AML-193 (cell line): ENCODE results near the gene GPR176.

ENCODE experiments used
- DNase-seq, 2 experiments: peaks; one replicate each; lab custom pipeline; 2025; lab: John Stamatoyannopoulos, UW

The GPR176 gene, protein sequence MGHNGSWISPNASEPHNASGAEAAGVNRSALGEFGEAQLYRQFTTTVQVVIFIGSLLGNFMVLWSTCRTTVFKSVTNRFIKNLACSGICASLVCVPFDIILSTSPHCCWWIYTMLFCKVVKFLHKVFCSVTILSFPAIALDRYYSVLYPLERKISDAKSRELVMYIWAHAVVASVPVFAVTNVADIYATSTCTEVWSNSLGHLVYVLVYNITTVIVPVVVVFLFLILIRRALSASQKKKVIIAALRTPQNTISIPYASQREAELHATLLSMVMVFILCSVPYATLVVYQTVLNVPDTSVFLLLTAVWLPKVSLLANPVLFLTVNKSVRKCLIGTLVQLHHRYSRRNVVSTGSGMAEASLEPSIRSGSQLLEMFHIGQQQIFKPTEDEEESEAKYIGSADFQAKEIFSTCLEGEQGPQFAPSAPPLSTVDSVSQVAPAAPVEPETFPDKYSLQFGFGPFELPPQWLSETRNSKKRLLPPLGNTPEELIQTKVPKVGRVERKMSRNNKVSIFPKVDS

DNA sequence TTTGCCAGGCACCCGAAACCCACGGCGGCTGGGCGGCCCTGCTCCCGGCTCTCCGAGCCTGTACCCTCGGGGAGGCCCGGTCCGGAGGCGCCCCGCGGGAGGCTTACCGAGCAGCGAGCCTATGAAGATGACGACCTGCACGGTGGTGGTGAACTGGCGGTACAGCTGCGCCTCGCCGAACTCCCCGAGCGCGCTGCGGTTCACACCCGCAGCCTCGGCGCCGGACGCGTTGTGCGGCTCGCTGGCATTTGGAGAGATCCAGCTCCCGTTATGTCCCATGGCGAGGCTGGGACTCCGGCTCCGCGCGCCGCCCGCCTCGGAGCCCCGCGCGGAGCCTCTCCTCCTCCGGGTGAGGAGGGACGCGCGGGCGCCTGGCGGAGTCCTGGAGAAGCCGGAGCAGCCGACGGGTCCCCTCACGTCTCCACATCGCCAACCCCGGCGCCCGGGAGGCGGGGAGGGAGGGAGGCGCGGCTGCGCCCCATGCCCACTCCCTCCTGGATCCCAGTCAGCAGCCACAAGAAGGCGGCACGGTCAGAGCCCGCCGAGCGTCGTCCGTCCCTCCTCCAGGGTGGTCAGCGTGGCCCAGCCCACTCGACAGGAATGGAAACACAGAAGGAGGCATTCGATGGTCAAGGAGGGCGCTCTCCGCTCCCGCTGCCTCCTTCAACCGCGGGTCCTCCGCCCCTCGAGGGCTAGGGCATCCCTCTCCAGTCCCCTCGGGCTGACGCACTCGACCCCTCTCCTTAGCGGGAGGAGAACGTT lies at the start of gene GPR176:
Gene GPR176, minus strand, starts transcription at position 519 of the 762 bp plus-strand sequence. Its CDS starts 240 bp downstream, at position 279.
- no peak for DNase-seq

DNA sequence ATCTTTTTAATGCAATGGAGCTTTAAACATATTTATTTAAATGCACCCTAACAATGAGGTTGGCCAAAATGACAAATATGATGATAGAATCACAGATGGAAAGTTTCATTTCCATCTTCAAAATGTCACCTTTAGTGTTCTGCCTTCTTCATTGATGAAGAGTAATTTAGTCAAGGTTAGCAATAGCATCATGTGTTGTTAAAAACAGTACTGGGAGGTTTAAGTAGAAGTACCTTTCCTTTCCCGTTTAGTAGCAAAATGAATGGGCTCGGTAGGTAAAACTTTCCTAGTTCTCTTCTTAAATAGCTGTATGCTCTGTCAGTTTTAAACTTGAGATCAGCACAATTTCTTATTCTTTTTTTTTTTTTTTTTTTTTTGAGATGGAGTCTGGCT lies 48.9 kb upstream of the GPR176 start:
- no peak for DNase-seq

DNA sequence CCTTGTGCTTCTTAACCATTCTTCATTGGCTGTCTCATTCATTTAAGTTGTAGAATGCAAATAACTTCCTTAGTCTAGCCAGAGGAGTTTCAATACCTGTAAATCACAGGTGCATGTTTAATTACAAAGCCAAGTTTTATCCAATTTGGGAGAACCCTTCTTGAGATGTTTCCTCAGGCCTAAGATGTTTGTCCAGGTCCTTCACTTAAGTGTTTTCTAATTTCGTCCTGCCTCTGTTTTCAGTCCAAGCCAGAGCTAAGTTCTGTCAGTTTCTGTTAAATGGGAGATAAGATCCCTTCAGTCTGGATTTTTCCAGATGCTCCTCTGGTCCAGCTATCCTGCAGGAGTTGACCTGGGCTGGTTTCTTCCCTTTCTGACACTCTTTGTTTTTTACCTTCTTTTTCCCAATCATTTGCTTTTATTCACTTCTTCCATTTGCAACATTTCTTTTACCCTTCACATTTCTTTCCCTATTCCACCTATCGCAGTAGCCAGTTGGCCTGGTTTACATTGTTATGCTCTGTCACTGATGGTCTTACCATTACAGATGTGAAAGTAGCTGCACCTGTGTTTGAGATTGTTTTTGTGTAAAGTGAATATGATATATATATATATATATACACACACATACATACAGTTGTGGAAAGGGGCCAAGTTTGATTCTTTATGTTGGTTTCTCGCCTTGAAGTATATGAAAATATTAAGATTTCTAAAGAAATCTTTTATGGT lies 48.4 kb upstream of the GPR176 start:
- DNase-seq, result no peak

DNA sequence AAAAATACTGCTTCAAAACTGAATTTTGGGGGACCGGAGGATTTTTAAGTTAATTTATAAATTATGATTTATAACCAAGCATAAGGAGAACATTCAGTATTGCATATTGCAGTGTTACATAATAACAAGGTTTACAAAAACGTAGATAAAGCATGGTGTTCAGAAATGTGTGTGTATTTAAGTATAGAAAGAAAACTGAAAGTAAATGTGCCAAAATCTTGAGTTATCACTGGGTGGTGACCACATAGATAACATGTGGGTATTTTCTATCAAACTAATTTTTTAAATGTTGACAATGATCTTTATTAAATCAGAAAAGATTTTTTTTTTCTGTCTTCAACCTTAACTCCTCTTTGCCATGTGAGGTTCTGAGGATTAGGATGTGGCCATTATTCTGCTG lies 46.5 kb upstream of the GPR176 start:
- no peak for DNase-seq

DNA sequence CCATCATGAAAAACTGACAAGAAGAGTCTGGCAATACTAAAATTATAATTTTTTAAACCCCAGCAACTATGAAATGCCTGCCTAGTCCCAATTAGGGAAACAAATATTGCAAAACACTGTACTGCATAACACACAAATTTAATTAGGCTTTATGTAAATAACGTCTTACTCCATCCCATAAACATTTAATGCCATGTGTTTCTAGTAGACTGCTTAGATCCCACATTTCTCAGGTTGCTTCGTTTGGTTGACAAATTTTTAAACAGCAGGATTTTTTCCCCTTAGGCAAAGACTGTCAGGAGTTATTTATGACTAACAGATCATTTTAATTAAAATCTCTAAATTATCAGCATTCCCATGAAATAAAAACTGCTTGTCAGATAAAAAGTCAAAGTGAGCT lies 43.7 kb upstream of the GPR176 start:
- DNase-seq, result no peak

DNA sequence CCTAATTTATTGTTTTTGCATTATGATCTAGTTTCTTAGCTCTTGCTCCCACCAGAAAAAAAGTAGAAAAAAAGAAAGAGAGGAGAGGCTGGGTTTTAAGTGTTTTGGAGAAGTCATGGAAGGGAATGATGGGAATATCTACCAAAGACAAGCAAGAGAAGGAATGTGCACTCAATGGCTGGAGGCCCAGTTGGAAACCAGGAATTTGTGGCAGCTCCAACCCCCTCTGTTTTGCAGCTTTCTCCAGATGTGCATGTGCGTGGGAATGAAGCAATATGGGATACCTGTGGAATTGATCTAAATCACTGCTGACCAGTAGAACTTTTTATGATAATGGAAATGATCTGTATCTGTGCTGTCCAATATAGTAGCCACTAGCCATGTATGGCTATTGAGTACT lies 41.0 kb upstream of the GPR176 start:
- DNase-seq, result no peak

DNA sequence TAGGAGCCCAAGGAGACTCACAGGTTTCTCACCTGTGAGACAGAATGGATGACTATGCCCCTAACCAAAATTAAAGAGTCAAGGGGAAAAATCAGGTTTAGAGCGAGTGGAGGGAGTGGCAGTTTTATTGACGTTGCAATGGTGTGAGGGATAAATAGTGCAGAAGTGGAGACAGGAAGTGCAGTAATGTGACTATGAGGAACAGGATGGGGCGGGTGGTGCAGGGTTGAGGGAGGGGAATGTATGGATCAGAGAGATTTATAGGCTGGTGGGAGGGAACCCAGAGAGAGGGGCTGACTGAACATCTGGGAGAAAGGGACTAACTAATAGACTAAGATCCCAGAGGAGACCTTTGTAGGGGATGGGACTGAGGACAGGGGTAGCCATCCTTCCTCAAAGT lies 40.3 kb upstream of the GPR176 start:
- DNase-seq, result no peak

DNA sequence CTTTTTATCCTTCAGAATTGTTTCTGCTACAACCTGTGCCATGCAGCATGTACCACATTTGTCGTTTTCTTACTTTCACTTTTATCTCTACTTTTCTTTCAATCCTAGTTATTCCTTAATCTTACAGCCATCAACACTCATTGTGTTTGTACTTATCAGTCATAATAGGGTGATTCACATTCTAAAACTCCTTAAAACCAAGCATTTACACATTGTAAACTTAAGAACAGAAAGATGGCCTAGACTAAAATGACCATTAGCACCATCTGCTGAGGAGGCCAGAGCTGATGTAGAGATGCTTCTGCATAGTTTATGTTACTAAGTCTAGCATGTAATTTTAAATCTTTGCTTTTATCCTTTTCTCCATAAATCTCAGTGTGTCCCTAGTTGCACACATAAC lies 39.3 kb upstream of the GPR176 start:
- DNase-seq, result no peak

DNA sequence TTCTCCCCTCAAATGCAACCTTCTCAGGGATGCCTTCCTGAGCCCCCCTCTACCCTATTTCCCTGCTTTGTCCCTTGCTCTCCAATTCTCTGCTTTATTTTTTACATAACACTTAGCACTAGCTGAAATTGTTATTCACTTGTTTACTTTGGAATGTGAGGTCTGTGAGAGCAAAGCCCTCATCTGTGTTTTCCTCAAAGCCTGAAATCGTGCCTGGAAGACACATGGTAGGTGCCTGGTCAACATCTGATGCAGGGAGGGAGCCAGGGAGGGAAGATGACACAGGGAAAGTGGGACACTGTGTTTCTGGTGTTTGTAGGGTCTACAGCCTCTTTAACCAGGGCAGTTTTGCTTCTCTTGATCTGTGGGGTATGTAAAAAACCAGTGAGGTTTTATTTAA lies 37.4 kb upstream of the GPR176 start:
- no peak for DNase-seq

DNA sequence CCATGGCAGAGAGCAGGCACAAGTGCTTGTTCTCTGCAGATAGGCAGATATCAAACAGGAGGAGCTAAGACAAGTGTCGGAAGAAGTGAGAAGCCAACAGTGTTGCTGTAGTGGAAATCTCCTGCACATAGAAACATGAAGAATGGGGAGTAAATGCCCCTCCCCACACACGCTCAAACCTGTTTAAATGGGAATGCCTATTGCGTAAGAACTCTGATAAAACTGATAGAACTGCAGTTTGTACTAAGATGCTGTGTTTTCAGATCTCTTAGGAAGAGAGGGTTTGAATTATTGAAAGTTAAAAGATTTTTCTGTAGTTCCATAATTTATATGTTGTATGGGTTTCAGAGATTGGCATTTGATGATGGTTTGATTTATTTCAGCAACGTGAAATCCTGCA lies 33.5 kb upstream of the GPR176 start:
- no peak for DNase-seq

DNA sequence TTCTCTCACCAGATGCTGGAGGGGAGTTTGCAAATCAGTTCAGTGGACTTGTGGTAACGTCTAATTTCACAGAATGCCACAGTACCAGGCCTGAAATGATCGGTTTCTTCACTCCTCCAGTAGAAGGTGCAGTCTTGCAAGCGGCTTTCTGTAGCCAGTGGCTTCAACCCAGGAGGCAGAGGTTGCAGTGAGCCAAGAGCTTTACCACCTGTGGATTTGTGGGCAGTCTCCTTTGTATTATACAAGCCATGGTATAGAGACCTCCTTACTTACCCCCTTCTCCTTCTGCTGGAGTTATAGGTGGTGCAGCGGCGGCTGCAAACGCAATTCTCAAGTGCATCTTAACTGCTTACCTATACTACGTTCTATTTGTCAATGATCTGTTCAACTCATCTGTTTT lies 31.5 kb upstream of the GPR176 start:
- DNase-seq, result no peak

DNA sequence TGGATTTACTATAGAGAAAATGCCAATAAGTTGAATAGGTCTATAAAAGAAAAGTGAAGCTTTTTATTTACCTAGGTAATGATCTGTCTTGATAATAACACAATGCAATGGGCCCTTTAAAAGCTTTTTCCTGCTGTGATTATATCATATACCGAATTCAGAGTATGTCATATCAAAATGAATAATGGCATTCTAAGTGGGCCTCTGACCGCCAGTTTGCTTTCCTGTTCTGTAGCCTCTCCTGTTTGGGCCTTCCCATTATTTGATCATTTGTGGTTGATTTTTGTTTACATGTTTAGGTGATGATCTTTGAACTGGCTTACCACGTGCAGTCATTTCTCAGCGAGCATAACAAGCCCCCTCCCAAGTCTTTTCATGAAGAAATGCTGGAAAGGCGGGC lies 28.8 kb upstream of the GPR176 start:
- no peak for DNase-seq

DNA sequence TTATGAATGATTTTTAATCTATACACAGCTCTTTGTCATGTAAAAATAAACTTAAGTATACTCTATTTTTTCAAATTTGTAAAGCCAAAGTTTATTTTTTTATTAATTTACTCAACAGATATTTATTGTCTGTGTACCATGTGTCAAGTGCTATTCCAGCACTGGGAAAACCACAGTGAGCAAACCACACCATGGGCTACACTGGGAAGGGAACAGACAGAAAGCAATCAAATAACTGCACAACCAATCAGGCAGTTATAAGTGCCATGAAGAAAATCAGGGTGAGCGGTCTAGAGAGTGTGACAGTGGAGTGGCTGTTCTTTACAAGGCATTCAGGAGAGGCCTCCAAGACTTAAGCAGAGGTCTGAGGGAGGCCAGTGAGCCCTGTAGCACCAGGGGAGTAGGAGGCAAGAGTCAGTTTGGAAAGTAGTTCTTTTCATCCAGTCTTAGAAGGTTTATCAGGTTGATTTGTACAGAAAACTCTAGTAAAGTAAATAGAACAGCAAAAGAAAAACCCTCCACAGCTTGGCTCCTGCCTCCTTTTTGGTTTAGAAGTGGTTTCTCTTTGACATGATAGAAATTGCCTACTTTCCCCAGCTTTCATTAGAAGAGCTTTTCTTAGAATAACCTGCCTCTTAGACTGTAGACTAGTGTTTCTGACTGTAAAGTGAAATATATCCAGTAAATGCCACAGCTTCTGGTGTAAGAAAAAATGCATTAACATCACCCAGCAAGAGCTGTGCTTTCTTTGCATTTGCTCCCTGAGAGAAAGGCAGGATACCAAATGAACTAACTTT lies 27.5 kb upstream of the GPR176 start:
- no peak for DNase-seq

DNA sequence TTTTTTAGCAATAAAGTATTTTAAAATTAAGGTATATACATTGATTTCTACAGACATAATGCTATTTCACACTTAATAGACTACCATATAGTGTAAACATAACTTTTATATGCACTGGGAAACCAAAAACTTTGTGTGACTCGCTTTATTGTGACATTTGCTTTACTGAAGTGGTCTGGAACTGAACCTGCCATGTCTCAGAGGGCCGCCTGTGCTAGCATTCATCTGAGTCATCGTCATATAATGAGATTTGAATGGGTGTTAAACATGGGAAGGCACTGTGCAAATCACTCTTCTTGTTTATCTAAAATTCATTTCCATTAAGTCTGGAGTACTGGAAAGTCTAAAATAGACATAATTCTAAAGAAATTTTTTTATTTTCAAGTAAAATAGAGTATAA lies 26.8 kb upstream of the GPR176 start:
- no peak for DNase-seq

DNA sequence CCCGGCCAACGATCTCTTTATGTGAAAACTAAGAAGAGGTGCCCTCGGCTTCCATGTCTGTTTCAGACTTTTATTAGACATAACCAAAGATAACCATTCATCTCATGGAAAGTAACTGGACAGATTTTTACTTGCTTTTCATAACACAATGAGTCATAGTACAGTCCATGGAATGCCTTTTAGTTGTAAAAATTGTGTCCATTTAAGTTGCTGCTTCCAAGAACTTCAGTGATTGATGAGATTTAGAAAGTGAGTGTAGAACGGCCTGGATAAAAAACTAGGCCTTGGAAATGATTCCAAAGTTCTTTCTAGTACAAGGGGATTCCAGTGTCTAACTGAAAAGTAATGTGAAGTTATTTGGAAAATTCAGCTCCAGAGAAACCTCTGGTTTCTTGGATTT lies 24.7 kb upstream of the GPR176 start:
- DNase-seq, result no peak

DNA sequence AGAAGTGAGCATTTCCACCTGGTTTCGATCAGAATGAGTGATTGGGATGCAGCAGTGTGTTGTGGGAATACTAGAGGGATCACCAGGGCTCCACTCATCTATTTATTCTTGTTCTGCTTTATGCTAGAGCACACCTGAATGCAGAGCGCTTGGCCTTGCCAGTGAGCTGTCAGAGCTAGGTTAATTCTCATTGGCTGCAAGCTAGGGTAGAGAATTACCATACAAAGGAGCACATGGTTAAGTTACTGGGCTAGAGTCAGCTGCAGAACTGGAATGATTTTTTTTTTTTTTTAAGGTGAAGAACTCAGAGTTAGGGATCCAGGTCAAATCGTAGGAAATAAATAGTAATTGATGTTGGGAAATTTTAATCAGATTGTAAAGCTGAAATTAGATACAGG lies 22.7 kb upstream of the GPR176 start:
- no peak for DNase-seq

DNA sequence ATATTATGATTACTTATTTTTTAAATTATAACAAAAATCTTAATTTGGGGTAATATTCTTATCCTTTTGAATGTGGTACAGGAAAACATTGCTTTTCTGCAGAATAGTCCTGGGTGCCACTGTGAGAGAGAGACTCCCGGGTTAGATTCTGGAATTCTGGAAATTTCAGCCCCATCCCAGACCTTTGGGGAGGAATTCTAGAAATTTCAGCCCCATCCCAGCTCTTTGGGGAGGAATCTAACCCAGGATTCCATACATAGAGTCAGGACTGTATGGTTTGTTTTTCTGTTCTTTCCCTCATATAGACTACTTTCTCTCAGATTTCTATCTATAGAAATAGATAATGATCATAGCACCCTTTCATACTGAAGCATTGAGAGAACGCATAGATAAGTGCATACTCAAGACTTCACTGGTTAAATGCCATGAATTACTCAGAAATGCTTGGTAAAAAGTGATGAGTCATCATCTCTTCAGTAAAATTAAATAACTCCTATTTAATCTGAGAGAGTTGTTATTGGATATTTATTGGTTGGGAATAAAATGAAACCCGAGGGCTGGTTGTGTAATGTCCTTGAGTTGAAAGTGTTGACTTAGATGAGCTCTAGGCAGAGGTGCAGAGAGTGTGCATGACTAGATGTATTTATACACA lies 22.2 kb upstream of the GPR176 start:
- DNase-seq, result no peak

DNA sequence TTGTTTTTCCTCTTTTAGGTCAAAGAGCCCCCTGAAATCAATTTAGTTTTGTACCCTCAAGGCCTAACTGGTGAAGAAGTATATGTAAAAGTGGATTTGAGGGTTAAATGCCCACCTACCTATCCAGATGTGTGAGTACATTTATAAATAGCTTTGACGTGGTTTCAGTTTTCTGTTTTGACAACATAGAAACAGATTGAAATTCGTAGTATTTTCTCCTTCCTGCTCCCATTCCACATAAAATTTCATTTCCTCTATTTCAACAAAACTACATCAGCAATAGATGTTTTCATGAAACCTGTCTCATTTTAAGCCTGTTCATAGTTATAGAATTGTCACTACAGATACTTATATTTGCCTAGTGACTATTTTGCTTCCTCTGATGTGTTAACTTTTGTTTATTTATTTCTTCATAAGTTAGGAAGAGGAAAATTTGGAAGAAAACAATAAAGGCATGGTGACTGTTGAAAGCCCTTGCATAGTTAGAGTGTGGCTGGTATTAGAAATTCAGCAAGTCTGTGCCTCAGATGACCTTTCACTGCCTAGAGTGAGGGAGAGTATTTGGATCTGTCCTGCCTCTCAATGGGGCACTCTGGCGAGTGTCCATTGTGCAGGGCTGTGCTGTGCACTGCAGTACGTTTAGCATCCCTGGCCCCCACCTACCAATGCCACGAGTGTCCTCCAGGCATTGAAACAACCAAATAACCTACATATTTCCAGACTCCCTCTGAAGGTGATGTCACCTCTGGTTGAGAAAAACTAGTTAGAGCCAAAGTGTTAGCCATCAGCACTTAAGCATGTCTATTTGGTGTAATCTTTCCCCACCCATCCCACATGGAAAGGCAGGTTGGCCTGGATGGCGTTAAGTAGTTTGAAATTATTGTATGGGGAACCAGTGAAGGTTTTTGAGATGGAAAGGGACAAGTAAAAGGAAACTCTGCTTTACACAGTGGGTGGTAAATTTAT lies 19.7 kb upstream of the GPR176 start:
- DNase-seq, result no peak

DNA sequence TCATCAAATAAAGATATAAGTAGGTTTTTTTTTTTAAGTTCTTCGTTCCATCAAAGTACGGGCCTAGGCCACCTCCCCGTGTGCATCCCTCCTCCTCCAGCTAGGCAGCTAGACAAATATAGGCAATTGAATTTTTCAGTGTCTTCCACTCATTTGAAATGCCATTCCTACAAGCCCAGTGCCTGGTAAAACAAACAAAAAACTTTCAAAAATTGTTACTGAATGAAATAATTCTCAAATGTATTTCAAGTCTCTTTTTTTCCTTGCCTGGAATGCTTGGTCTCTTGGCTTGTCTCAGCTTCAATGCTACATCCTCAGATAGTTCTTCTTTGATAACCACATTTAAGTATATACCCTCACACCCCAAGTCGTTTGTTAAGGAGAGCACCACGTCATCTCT lies 17.6 kb upstream of the GPR176 start:
- no peak for DNase-seq

DNA sequence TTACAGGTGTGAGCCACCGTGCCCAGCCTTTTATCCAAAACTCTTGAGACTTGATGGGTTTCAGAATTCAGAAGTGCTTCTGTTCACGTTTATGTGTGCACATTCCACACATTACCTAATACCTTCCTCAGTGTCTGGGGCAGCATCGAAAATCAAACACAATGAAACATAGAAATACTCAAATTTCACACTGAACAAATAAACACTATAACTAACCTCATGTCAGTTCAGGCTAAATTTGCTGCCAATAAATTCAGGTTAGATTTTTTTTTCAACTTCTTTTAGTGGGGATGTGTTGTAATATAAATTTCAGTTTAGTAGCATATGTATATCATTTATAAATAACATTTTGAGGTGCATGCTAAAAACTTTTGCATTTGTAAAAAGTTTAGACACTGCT lies 16.6 kb upstream of the GPR176 start:
- no peak for DNase-seq
